Neural cell (in vitro differentiated cells): ENCODE data around the gene PDCD7.

Source experiments
- EP300 ChIP-seq: fragments of 450-650 bp; conservative IDR thresholded peaks from 2 replicates; pipeline ENCODE4 v1.6.1; 2014; ENCODE audit warnings: antibody characterized with exemption, mild to moderate bottlenecking, moderate library complexity; ENCODE audit not compliant: poor library complexity, severe bottlenecking
- POLR2AphosphoS5 ChIP-seq: IDR thresholded peaks from 2 replicates; pipeline ENCODE4 v1.6.1; 2012
- RAD21 ChIP-seq: fragments of 450-650 bp; conservative IDR thresholded peaks from 2 replicates; pipeline ENCODE4 v1.6.1; 2014; ENCODE audit warnings: antibody characterized with exemption, mild to moderate bottlenecking, moderate library complexity
- TF ChIP-seq, protein P1 (sequence below): IDR thresholded peaks from 2 replicates; pipeline ENCODE4 v1.6.1; 2012; ENCODE audit warnings: borderline replicate concordance
- TF ChIP-seq, protein P2 (sequence below): fragments of 450-650 bp; IDR thresholded peaks from 2 replicates; pipeline ENCODE4 v1.5.1; 2014; ENCODE audit warnings: antibody characterized with exemption, mild to moderate bottlenecking, moderate library complexity; ENCODE audit not compliant: poor library complexity, severe bottlenecking

DNA sequence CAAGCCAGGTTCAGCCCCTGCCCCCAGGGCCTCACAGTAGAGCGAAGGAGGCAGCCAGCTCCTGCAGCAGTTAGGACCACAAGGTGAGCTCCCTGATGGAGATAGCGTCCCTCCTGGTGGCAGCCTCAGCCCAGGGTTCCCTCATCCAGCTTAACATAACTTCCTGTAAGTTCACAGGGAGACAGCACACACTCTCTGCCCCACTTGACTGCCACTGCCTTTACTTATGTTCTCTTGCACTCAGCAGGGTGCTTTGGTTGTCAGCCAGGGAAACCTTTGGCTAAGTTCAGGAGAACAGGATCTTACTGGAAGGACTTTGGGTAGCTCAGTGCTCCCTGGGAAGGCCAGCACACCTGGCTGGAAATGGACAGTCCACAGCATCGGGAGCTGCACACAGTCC, 46.2 kb downstream of the PDCD7 start:
- TF ChIP-seq, protein P1, sequence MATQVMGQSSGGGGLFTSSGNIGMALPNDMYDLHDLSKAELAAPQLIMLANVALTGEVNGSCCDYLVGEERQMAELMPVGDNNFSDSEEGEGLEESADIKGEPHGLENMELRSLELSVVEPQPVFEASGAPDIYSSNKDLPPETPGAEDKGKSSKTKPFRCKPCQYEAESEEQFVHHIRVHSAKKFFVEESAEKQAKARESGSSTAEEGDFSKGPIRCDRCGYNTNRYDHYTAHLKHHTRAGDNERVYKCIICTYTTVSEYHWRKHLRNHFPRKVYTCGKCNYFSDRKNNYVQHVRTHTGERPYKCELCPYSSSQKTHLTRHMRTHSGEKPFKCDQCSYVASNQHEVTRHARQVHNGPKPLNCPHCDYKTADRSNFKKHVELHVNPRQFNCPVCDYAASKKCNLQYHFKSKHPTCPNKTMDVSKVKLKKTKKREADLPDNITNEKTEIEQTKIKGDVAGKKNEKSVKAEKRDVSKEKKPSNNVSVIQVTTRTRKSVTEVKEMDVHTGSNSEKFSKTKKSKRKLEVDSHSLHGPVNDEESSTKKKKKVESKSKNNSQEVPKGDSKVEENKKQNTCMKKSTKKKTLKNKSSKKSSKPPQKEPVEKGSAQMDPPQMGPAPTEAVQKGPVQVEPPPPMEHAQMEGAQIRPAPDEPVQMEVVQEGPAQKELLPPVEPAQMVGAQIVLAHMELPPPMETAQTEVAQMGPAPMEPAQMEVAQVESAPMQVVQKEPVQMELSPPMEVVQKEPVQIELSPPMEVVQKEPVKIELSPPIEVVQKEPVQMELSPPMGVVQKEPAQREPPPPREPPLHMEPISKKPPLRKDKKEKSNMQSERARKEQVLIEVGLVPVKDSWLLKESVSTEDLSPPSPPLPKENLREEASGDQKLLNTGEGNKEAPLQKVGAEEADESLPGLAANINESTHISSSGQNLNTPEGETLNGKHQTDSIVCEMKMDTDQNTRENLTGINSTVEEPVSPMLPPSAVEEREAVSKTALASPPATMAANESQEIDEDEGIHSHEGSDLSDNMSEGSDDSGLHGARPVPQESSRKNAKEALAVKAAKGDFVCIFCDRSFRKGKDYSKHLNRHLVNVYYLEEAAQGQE = no peak
- TF ChIP-seq, protein P2, sequence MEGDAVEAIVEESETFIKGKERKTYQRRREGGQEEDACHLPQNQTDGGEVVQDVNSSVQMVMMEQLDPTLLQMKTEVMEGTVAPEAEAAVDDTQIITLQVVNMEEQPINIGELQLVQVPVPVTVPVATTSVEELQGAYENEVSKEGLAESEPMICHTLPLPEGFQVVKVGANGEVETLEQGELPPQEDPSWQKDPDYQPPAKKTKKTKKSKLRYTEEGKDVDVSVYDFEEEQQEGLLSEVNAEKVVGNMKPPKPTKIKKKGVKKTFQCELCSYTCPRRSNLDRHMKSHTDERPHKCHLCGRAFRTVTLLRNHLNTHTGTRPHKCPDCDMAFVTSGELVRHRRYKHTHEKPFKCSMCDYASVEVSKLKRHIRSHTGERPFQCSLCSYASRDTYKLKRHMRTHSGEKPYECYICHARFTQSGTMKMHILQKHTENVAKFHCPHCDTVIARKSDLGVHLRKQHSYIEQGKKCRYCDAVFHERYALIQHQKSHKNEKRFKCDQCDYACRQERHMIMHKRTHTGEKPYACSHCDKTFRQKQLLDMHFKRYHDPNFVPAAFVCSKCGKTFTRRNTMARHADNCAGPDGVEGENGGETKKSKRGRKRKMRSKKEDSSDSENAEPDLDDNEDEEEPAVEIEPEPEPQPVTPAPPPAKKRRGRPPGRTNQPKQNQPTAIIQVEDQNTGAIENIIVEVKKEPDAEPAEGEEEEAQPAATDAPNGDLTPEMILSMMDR = no peak
- TF ChIP-seq POLR2AphosphoS5 (no peak), RAD21 (no peak), EP300 (no peak)
